ENCODE measurements around the gene SRRM5. TPM values are rescaled to one million over a fixed set of nuclear protein-coding genes. Genes with fewer than 3 reads are reported as not detected.

SRRM5 gene
- total RNA-seq, 1 experiment from 2014 or later = not detected

DNA sequence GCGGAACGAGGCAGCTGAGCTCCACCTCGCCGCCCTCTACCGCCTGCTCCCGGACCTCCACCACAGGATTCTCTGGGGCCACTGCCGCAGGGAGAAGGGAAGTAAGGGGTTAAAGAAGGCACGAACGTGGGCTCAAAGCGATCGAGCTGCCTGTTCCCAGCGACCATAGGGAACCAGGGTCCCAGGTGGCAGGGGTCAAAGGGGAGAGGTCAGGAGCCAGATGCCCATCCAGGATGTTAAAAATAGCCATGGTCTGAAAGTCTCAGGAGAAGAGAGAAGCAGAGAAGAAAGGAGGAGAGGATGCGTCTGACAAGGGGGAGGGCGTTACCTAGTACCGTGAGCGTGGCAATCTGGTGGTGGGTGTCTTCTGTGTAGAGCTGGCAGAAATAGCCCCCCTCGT lies 14.9 kb downstream of the SRRM5 start:
- intact Hi-C loops (cut with micrococcal nuclease) = no loop called here
- H3K9ac ChIP-seq (ENCODE audit: low read length) = no peak overlapping the region
- ATAC-seq = no peak
- CTCF ChIA-PET = interaction anchor here (1.5 kb wide), 1 partner anchor 31 kb away, joined by 4 read pairs; the partner anchor contains the start of genes IRGQ and ZNF576
- H3K79me2 ChIP-seq (ENCODE audit: insufficient read depth, low read length) = no peaks in the 10 kb centered on the region
- DNase-seq (ENCODE audit: low read depth, low spot score) = no peak
- no peaks in the 10 kb centered on the region for H3K9me3 ChIP-seq (ENCODE audit: control insufficient read depth in 1 of 2, insufficient read depth in 1 of 2, low read depth in 1 of 2, low read length in 2 of 2)
- TF ChIP-seq POLR2A (IDR thresholded peaks at IDR 0.05; ENCODE audit: borderline replicate concordance, extremely low read depth, insufficient read depth, insufficient read length) (no peak), SIN3A (IDR thresholded peaks at IDR 0.05; ENCODE audit: low read depth) (no peak), SRF (IDR thresholded peaks at IDR 0.05; ENCODE audit: low read depth) (no peak), FOSL1 (IDR thresholded peaks at IDR 0.05; ENCODE audit: low read depth) (no peak), RAD21 (IDR thresholded peaks at IDR 0.05; ENCODE audit: low read depth) (no peak), EZH2phosphoT487 (IDR thresholded peaks at IDR 0.05; ENCODE audit: borderline replicate concordance) (no peak), JUND (IDR thresholded peaks at IDR 0.05) (no peak)
- TF ChIP-seq, protein P1, sequence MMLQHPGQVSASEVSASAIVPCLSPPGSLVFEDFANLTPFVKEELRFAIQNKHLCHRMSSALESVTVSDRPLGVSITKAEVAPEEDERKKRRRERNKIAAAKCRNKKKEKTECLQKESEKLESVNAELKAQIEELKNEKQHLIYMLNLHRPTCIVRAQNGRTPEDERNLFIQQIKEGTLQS (IDR thresholded peaks at IDR 0.05) = no peak
- TF ChIP-seq, protein P2, sequence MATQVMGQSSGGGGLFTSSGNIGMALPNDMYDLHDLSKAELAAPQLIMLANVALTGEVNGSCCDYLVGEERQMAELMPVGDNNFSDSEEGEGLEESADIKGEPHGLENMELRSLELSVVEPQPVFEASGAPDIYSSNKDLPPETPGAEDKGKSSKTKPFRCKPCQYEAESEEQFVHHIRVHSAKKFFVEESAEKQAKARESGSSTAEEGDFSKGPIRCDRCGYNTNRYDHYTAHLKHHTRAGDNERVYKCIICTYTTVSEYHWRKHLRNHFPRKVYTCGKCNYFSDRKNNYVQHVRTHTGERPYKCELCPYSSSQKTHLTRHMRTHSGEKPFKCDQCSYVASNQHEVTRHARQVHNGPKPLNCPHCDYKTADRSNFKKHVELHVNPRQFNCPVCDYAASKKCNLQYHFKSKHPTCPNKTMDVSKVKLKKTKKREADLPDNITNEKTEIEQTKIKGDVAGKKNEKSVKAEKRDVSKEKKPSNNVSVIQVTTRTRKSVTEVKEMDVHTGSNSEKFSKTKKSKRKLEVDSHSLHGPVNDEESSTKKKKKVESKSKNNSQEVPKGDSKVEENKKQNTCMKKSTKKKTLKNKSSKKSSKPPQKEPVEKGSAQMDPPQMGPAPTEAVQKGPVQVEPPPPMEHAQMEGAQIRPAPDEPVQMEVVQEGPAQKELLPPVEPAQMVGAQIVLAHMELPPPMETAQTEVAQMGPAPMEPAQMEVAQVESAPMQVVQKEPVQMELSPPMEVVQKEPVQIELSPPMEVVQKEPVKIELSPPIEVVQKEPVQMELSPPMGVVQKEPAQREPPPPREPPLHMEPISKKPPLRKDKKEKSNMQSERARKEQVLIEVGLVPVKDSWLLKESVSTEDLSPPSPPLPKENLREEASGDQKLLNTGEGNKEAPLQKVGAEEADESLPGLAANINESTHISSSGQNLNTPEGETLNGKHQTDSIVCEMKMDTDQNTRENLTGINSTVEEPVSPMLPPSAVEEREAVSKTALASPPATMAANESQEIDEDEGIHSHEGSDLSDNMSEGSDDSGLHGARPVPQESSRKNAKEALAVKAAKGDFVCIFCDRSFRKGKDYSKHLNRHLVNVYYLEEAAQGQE (IDR thresholded peaks at IDR 0.05; ENCODE audit: low read depth) = no peak
- TF ChIP-seq, protein P3, sequence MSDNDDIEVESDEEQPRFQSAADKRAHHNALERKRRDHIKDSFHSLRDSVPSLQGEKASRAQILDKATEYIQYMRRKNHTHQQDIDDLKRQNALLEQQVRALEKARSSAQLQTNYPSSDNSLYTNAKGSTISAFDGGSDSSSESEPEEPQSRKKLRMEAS (IDR thresholded peaks at IDR 0.05) = no peak
- H2AFZ ChIP-seq (ENCODE audit: low read depth, low read length, poor library complexity, severe bottlenecking) = no peak overlapping the region
- no peaks in the 10 kb centered on the region for H3K27me3 ChIP-seq (ENCODE audit: insufficient read depth, low read length)
- no peaks in the 10 kb centered on the region for H4K20me1 ChIP-seq (ENCODE audit: insufficient read depth)
- POLR2A ChIA-PET = no interaction called here
- no peak overlapping the region for H3K4me2 ChIP-seq (ENCODE audit: low read length)
- no peak overlapping the region for H3K27ac ChIP-seq (ENCODE audit: low read depth, low read length)
- no peak overlapping the region for H3K4me3 ChIP-seq (replicated peaks in 1 of 2; ENCODE audit: low read depth in 1 of 2, low read length in 2 of 2)
- BruUV-seq (replicated peaks) = no TSS peak
- H3K36me3 ChIP-seq (ENCODE audit: control insufficient read depth in 1 of 2, insufficient read depth in 2 of 2, low read length in 2 of 2) = no peaks in the 10 kb centered on the region
- H3K9me2 ChIP-seq (ENCODE audit: insufficient read depth) = no peaks in the 10 kb centered on the region
- H3K4me1 ChIP-seq (ENCODE audit: control insufficient read depth in 1 of 2, insufficient read depth in 2 of 2, low read length in 2 of 2) = peaks cover 12 to 17% of the 10 kb centered on the region in 2 experiments
- RAD21 ChIA-PET (ENCODE audit: low non-redundant PET in 1 of 2, low total read pairs in 2 of 2, uncharacterized antibody in 2 of 2, unreplicated experiment in 2 of 2) = no interaction called here

All from HCT116 (cell line).